Astrocyte (in vitro differentiated cells and primary cell): ENCODE data around the gene GALNT17. TPM values are rescaled to one million over a fixed set of nuclear protein-coding genes. Genes with fewer than 3 reads are reported as not detected.
A peak's percentile ranks its signal among the peaks of the same experiment; 100 is the strongest.

Source experiments
- DNase-seq: peaks from one replicate; pipeline ENCODE4 v3.0.0-alpha.2; 2010; ENCODE audit warnings: low read depth
- FAIRE-seq: peaks from 2 replicates; lab custom pipeline; 2011; peaks lifted over from hg19 to GRCh38; lab: Jason Lieb, UNC
- H2AFZ ChIP-seq: 2 replicates; pipeline ENCODE4 v1.6.0; 2012; ENCODE audit warnings: low read depth, low read length, inconsistent platforms
- H3K27ac ChIP-seq: 2 replicates; pipeline ENCODE4 v1.5.1; 2011; ENCODE audit warnings: low read depth, low read length, inconsistent platforms
- H3K27me3 ChIP-seq: 2 replicates; pipeline ENCODE4 v1.6.0; 2011; ENCODE audit warnings: low read length, inconsistent platforms; ENCODE audit not compliant: insufficient read depth
- H3K36me3 ChIP-seq: 2 replicates; pipeline ENCODE4 v1.5.1; 2011; ENCODE audit warnings: low read length, inconsistent platforms; ENCODE audit not compliant: insufficient read depth
- H3K4me1 ChIP-seq: 2 replicates; pipeline ENCODE4 v1.5.1; 2011; ENCODE audit warnings: low read length, inconsistent platforms; ENCODE audit not compliant: insufficient read depth
- H3K4me2 ChIP-seq: 2 replicates; pipeline ENCODE4 v1.6.0; 2012; ENCODE audit warnings: low read length, inconsistent platforms
- H3K4me3 ChIP-seq: 2 replicates; pipeline ENCODE4 v1.5.1; 2011; ENCODE audit warnings: low read depth, mild to moderate bottlenecking, low read length, inconsistent platforms; ENCODE audit not compliant: insufficient read depth
- H3K79me2 ChIP-seq: 2 replicates; pipeline ENCODE4 v1.6.0; 2012; ENCODE audit warnings: mild to moderate bottlenecking, low read length, inconsistent platforms; ENCODE audit not compliant: insufficient read depth
- H3K9ac ChIP-seq: 2 replicates; pipeline ENCODE4 v1.6.0; 2012; ENCODE audit warnings: mild to moderate bottlenecking, low read length, inconsistent platforms
- H3K9me3 ChIP-seq: 2 replicates; pipeline ENCODE4 v1.5.1; 2012; ENCODE audit warnings: low read depth, mild to moderate bottlenecking, low read length, inconsistent platforms; ENCODE audit not compliant: insufficient read depth
- H4K20me1 ChIP-seq: 2 replicates; pipeline ENCODE4 v1.6.0; 2012; ENCODE audit warnings: low read length, inconsistent platforms; ENCODE audit not compliant: insufficient read depth
- H3K27ac Mint-ChIP-seq: one replicate; pipeline ENCODE4 v1.8.0; 2021; ENCODE audit warnings: mild to moderate bottlenecking, mixed read lengths; ENCODE audit not compliant: unreplicated experiment
- H3K27me3 Mint-ChIP-seq: one replicate; pipeline ENCODE4 v1.8.0; 2021; ENCODE audit warnings: low read depth, mixed read lengths; ENCODE audit not compliant: unreplicated experiment
- H3K36me3 Mint-ChIP-seq: one replicate; pipeline ENCODE4 v1.8.0; 2021; ENCODE audit warnings: low read depth, mixed read lengths; ENCODE audit not compliant: unreplicated experiment
- H3K4me1 Mint-ChIP-seq: one replicate; pipeline ENCODE4 v1.8.0; 2021; ENCODE audit warnings: low read depth, mixed read lengths; ENCODE audit not compliant: unreplicated experiment
- H3K4me3 Mint-ChIP-seq: one replicate; pipeline ENCODE4 v1.8.0; 2021; ENCODE audit warnings: mild to moderate bottlenecking, moderate library complexity, mixed read lengths; ENCODE audit not compliant: unreplicated experiment
- H3K9me3 Mint-ChIP-seq: one replicate; pipeline ENCODE4 v1.8.0; 2021; ENCODE audit warnings: mild to moderate bottlenecking, mixed read lengths; ENCODE audit not compliant: unreplicated experiment
- CTCF ChIP-seq: IDR thresholded peaks from 2 replicates; pipeline ENCODE4 v1.5.1; 2011; ENCODE audit warnings: low read depth, mild to moderate bottlenecking, inconsistent platforms, low read length, moderate library complexity; ENCODE audit not compliant: insufficient read depth
- EZH2 ChIP-seq: IDR thresholded peaks from 2 replicates; pipeline ENCODE4 v1.6.1; 2012; ENCODE audit warnings: mild to moderate bottlenecking, low read length, inconsistent platforms; ENCODE audit not compliant: insufficient read depth
- total RNA-seq: library from RNA; stranded (reverse); gene quantifications from 2 replicates; pipeline ENCODE4 v1.2.1, GENCODE V29; 2021

GALNT17 gene
- total RNA-seq, 1 donor from 2014 or later, result 7.8 TPM

GRCh38 chr7:71419546-71420337 is 287.8 kb downstream of the GALNT17 start:
- Histone ChIP-seq H3K27ac (no peak overlapping the region), H4K20me1 (no peaks in the 10 kb centered on the region), H3K4me3 (no peak overlapping the region), H3K27me3 (no peaks in the 10 kb centered on the region), H3K4me1 (peaks cover 3% of the 10 kb centered on the region), H2AFZ (no peak overlapping the region), H3K9me3 (no peaks in the 10 kb centered on the region), H3K4me2 (no peak overlapping the region), H3K79me2 (no peaks in the 10 kb centered on the region), H3K9ac (no peak overlapping the region), H3K36me3 (no peaks in the 10 kb centered on the region)
- FAIRE-seq, result no peak
- peaks cover 3% of the 10 kb centered on the region for H3K9me3 Mint-ChIP-seq
- H3K27me3 Mint-ChIP-seq, result no peaks in the 10 kb centered on the region
- peaks cover 12% of the 10 kb centered on the region for H3K36me3 Mint-ChIP-seq
- no peak overlapping the region for H3K27ac Mint-ChIP-seq
- TF ChIP-seq EZH2 (no peak), CTCF (no peak)
- H3K4me3 Mint-ChIP-seq, result no peak overlapping the region
- H3K4me1 Mint-ChIP-seq, result peaks cover 7% of the 10 kb centered on the region
- DNase-seq, result no peak

GRCh38 chr7:71422104-71422503 is 290.2 kb downstream of the GALNT17 start:
- Mint-ChIP-seq H3K4me3 (no peak overlapping the region), H3K27ac (no peak overlapping the region), H3K9me3 (peaks cover 7% of the 10 kb centered on the region), H3K36me3 (peaks cover 12% of the 10 kb centered on the region), H3K4me1 (peaks cover 7% of the 10 kb centered on the region), H3K27me3 (no peaks in the 10 kb centered on the region)
- Histone ChIP-seq H3K4me1 (peaks cover 5% of the 10 kb centered on the region), H3K9me3 (no peaks in the 10 kb centered on the region), H3K9ac (no peak overlapping the region), H3K79me2 (no peaks in the 10 kb centered on the region), H3K4me2 (no peak overlapping the region), H3K4me3 (no peak overlapping the region), H4K20me1 (no peaks in the 10 kb centered on the region), H3K27me3 (no peaks in the 10 kb centered on the region), H2AFZ (no peak overlapping the region), H3K36me3 (no peaks in the 10 kb centered on the region), H3K27ac (no peak overlapping the region)
- FAIRE-seq (no peak), DNase-seq (no peak)
- TF ChIP-seq EZH2, result no peak

GRCh38 chr7:71424166-71425035 is 292.5 kb downstream of the GALNT17 start:
- H3K9me3 Mint-ChIP-seq, result peaks cover 4% of the 10 kb centered on the region
- FAIRE-seq, result no peak
- H3K4me2 ChIP-seq, result no peak overlapping the region

More at GRCh38 chr7:71424166-71425035, 292.5 kb downstream of the GALNT17 start:
- H3K36me3 ChIP-seq, result no peaks in the 10 kb centered on the region
- H3K4me3 ChIP-seq, result no peak overlapping the region
- H3K27ac Mint-ChIP-seq, result no peak overlapping the region
- no peaks in the 10 kb centered on the region for H3K9me3 ChIP-seq
- H3K4me1 ChIP-seq, result peaks cover 5% of the 10 kb centered on the region
- no peaks in the 10 kb centered on the region for H3K79me2 ChIP-seq
- H3K4me1 Mint-ChIP-seq, result peaks cover 7% of the 10 kb centered on the region
- no peak overlapping the region for H3K27ac ChIP-seq
- H3K27me3 Mint-ChIP-seq, result no peaks in the 10 kb centered on the region
- no peak for TF ChIP-seq CTCF
- H3K4me3 Mint-ChIP-seq, result no peak overlapping the region
- peaks cover 9% of the 10 kb centered on the region for H3K36me3 Mint-ChIP-seq
- no peak overlapping the region for H2AFZ ChIP-seq
- no peaks in the 10 kb centered on the region for H4K20me1 ChIP-seq
- no peak overlapping the region for H3K9ac ChIP-seq
- peak; percentile 26 for DNase-seq
- no peaks in the 10 kb centered on the region for H3K27me3 ChIP-seq
